Body of pancreas (tissue), 4 donors: ENCODE results near the gene CACNA1S.

Experiments used
- CTCF ChIP-seq, 7 experiments: fragments of 450-650 bp in 4 of 7; fragments of 200-600 bp in 3 of 7; sonication (generic) in 3 of 7; IDR thresholded peaks; one replicate each; pipeline ENCODE4 v1.5.1; 2016 to 2019; ENCODE audit warnings: antibody characterized with exemption in 7 of 7
- POLR2A ChIP-seq, 3 donors: fragments of 450-650 bp; IDR thresholded peaks; one replicate each; pipeline ENCODE4 v1.6.1; 2016; ENCODE audit warnings: antibody characterized with exemption in 3 of 3, mild to moderate bottlenecking in 2 of 3

- TF ChIP-seq CTCF (IDR thresholded peaks at IDR 0.05) (no peak), POLR2A (IDR thresholded peaks at IDR 0.05) (no peak)
These were observed 13.1 kb downstream of the CACNA1S start for GRCh38 chr1:201098992-201099677.
